Raji (cell line): ENCODE results near the gene SLC51A.

Experiments
- POLR2A ChIP-seq: IDR thresholded peaks from 2 replicates; pipeline ENCODE4 v1.6.1; 2011; ENCODE audit warnings: low read depth, low read length, control low read depth; ENCODE audit not compliant: insufficient read depth

SLC51A gene

DNA sequence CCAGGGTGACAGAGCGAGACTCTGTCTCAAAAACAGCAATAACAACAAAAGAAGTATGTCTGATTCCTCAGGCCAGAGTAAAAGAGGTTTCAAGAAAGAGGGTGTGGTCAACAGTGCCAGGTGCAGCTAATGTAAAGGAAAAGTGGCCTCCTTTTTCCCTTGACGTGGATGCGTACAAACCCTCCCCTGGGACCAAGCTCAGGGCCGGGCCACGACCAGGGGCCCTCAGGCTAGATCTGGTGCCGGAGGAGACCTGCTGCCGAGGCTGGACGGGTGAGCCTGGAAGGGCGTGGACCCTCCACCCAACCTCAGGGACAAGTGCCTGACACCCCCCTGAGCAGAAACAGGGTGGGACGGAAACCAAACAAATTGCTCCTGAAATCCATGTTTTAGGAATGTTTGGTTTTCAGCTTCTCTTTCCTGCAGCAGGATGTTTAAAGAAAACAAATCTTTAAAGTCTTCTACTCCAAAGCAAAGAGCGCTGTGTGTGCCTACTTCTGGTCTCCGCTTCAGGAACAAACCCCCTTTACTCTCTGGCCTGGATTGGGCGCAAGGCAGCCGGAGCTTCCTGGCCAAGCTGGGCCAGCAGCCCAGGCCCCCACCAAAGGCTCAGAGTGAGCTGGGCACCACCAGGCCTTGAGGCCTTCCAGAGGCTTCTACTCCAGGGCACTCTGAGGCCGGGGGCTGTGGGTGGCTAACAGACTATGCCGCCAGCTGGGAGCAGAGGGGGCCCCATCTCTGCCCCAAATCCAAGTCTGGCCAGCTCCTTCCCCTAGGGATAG is 26.6 kb upstream of the SLC51A start:
- TF ChIP-seq POLR2A = no peak

DNA sequence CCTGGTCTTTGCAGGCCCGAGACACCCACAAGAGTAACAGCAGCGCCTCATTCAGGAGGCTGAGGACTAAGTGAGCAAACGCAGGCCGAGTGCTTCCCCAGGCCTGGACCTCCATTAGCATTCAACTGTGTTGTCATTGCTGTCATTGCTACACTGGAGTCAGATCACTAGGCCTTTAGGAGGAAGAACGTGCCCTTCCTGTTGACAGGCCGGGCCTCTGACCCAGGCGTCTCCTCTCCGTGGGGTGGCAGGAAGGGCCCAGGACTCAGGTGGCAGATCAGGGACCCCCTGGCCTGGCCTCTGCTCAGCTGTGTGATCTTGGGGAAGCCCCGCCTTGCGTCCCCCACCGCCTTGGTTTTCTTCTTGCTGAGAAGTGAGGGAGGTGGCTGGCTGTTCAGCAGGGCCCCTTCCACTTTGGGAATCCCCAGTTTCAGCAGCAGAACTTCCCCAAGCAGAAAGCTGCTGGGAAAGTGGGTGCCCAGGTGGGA is 24.3 kb upstream of the SLC51A start:
- no peak for TF ChIP-seq POLR2A

DNA sequence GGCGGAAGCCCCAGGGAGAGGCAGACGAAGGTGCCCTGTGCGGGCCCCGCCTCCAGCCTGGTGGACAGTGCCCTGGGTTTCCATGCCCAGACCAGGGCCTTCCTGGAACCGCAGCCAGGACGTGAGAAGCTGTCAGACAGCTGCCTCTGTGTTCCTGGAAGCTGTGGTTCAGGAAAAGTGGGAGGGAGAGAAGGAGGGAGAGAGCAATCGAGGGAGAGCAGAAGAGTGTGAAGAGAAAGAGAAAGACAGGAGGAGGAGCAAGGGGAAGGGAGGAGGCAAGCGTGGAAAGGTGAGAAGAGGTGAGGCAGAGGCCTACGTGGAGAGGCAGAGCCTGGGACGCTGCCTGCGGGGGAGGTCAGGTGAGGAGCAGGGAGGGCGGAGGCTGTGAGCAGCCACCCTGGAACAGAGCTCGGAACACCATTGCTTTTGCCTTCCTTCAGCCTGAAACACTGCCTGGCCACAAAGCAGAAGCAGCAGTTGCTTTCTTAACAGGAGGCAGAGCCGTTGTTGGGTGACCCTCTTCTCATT is 23.7 kb upstream of the SLC51A start:
- TF ChIP-seq POLR2A = no peak

DNA sequence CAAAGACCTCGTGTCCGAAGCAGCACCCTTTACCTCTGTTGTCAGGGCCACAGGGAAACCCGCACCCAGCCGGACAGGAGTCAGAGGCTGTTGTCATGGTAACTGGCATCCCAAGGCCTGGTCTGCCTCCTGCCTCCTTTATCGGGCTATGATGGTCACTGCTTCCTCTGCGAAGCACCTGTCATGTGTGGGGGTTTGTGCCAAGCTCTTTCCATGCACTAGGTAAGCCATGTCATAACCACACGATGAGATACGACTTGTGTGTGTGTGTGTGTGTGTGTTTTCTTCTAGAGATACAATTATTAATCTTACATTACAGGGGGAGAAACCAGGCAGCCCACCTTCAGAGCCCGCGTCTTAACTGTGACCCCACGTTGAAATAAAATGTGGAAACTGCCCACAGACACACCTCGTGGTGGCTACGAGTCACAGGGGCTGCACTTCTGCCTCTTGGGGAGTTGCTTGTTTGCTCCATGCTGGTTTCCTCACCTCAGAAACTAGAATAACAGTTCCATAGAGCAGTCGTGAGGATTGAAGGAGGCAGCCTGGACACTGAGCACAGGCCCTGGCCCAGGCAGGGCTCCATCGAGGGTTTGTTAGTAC is 23.1 kb upstream of the SLC51A start:
- TF ChIP-seq POLR2A = no peak

DNA sequence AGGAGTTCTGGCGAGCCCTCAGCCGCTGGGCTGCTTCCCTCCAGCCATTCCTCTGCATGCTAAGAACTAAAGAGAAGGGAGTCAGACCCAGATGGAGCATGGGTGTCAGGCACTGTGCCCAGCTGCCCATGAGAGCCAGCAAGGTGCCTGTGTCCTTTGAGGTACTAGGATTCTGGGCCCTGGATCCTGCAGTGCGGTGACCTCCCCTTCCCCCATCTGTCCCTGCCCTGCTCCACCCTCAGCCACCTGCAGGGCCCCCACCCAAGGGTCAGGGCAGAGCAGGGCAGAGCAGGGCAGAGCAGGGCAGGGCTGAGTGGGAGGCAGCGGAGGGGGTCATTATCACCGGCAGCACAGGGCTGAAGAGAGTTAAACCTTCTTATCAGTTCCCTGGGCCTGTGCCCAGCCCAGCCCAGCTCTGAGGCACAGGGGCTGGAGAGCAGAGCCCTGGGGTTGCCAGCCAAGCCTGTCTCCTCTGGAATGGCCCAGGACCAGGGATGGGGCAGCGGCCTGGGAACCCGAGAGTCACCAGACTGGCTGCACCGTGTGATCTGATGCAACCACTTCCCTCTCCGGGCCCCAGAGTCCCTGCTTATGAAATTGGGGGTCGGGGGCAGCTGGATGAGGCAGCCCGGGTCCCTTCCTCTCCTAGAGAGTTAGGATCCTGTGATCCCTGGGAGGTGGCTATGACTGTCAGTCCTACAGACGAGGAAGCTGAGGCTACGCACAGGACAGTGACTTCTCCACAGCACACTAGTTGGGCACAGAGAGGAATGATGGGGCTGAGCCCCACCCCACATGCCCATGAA is 22.4 kb upstream of the SLC51A start:
- TF ChIP-seq POLR2A = no peak

DNA sequence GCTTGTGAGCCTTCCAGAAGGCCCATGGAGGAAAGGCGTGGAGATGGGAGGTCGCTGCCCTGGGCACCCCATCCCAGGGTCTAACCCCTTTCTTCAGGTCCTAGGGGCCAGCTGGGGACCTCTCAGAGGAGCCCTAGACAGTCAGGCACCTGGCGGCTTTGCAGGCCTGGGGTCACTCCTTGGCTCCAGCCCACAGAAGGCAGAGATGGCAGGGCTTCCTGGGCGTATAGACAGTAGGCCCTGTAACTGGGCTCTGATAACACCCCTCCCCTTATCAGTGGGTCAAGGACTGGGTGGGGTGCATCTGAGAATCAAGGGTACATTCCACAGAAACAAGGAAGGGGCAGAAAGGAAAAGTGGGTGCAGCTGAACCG is 21.8 kb upstream of the SLC51A start:
- no peak for TF ChIP-seq POLR2A

DNA sequence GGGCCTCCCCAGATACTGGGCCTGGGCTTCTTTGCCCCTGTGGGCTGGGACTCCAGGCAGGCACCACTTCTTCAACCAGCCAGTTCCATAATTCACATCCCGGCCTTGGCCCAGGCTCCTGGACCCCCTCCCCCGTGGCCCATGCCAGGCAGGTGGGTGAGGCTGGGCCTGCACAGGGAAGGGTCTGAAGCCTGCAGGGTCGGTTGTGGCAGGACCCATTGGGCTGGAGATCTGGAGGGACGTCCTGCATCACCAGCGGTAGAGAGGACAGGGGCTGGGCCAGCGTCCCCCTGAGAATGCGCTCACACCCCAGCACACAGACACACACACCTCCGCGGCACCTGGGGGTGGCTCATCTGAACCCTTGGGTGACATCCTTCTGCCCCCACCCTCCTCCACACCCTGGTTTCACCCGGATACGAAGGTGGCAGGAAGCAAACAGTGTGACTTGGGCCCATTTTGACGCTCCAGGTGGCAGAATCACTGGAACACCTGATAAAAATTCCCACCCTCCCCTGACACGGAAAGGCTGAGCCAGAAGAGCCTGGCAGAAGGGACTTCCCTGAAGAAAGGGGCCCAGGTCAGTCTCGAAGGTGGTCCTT is 20.6 kb upstream of the SLC51A start:
- no peak for TF ChIP-seq POLR2A

DNA sequence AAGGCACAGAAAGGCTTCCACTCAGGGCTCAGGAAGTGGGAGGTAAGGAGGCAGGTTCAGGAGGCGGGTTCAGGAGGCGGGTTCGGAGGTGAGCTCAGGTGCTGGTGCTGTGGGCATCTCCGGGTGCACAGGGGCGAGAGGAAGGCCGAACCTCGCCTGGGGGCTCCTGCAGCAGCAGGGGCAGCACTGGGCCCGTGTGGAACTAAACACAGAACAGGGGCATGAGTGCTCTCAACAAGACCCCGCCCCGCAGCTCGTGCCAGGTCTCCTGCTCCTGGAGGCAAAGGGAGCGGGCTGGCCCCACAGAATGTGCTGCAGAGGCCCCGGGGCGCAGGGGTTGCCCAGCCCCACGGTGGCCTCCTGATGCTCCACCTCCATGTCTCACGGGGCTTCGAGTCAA is 18.8 kb upstream of the SLC51A start:
- no peak for TF ChIP-seq POLR2A

DNA sequence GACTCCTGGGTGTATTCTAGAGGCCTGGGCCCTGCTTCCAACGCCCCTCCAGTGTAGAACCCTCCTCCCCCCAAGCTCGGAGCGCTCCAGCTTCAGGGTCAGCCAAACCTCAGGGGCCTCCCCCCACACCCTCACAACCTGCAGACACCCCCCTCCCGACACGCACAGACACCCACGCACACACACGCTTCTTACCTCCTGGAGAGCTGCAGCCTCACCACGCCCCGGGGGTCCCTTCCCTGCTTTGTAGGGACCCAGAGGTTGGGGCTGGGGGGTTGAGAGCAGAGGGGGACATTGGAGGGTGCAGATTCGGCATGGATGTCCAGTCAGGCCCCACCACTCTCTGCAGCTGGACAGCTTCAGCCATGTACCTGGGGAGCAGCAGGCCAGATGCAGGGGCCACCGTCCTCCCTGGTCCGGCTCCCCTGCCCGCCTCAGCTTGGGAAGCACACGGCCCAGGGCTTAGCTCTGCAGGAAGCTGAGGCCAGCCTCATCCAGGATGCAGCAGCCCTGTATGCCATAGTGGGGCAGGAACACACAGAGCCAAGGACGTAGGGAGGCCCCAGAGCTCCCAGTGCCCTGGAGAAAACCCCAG is 18.2 kb upstream of the SLC51A start:
- no peak for TF ChIP-seq POLR2A

DNA sequence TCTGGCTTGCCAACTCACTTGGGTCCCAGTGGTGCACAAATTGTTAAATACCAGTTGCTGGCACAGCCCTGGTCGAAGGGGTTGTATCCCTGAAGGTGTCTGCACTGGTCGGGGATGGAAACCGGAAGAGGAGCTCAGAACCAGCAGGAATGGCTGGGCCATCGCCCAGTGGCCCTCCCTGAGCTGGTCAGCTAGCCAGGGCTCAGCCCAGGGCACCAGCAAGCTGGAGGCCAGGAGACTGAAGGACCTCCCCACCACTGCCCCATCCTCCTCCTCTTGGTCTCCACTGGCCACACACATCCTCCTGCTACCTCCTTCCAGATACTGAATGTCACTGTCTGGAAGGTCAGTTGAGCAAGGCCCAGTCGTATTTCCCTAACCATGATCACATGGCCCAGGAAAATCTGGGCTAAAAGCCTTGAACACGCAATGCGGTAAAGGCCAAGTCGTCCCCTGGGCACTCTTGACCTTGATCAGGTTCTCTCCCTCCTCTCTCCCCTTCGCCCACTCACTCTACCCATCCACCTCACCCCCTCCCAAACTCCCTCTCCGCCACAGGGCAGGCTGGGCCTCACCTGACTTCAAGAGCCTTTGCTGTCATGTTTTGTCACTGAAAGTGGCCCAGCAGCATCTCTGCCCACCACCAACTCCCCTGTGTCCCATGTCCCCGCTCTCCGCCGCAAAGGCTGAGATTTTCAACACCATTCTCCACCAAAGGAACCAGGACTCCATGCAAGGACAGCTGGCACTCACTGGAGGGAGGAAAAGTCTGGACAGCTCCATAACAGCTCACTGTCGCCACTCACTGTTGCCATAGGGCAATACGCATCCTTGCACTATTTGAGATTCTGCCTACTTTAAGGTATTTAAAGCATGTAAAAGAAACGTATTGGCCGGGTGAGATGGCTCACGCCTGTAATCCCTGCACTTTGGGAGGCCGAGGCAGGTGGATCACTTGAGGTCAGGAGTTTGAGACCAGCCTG is 17.3 kb upstream of the SLC51A start:
- no peak for TF ChIP-seq POLR2A

DNA sequence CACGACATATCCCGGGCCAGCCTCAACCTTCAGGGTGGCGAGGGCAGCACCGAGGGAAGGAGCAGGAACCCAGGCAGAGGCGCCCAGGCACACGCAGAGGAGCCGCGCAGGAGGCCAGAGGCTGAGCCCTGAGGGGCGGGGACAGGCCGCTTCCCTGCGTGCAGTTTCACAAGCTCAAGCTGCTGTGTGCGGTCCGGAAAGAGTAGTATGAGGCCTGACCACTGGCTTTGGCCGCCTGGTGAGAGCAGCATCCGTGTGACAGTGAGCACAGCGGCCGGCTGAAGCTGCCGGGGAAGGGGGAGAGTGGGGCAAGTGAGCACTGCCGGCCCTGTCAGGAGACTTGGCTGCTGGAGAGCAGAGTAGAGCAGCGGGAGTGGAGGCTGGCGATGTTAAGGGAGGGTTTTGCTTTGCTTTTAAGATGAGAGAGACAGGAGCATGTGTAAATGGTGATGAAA is 13.8 kb upstream of the SLC51A start:
- no peak for TF ChIP-seq POLR2A

DNA sequence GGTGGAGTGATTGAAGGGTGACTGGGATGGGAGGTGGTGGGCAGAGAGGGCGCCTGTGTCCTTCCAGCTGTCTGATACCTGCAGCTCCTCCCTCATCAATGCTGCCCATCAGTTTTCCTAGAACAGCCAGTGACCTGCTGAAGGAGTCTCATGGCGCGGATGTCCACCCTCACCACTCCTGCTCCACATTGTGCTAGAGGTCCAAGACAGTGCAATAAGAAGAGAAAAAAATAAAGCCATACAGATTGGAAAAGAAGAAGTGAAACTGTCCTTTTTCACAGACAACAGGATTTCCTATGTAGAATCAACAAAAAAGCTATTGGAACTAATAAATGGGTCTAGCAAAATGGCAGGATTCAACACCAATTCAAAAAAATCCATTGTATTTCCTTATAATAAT is 12.5 kb upstream of the SLC51A start:
- TF ChIP-seq POLR2A = no peak

DNA sequence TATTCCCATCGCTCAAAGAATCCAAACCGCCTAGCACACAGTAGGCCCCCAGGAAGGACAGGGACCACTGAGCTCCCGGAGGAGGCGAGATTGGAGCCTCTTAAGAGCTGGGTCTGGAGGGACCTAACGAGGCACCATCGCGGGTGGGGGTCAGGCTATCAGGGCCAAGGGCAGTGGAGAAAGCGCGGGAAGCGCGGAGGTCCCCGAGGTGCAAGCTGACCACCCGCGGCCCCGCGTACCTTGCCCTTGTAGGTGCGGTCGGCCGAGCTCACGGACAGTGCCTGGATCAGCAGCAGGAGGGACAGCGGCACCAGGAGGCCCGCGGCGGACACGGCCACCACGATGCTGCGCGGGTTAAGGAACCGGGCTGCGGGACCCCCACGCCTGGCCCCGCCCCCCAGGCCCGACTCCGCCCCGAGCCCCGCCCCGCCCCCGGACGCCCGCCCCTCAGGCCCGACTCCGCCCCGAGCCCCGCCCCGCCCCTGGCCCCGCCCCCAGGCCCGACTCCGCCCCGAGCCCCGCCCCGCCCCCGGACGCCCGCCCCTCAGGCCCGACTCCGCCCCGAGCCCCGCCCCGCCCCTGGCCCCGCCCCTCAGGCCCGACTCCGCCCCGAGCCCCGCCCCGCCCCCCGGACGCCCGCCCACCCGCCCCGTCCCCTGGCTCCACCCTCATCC is 9.0 kb upstream of the SLC51A start:
- TF ChIP-seq POLR2A = no peak
